Keratinocyte (primary cell): ENCODE data around the gene CNTF.

ENCODE experiments used
- EZH2 ChIP-seq: IDR thresholded peaks from one replicate; pipeline ENCODE4 v1.6.1; 2012; ENCODE audit warnings: inconsistent platforms, mild to moderate bottlenecking, low read length, moderate library complexity
- TF ChIP-seq, protein P1 (sequence below), 3 experiments: IDR thresholded peaks in 1 of 3; conservative IDR thresholded peaks in 1 of 3; optimal IDR thresholded peaks in 1 of 3; 2 replicates in 2 of 3; 3 replicates in 1 of 3; pipeline versions ENCODE3 to v1.5.1; 2011; ENCODE audit warnings: low read length in 3 of 3, mild to moderate bottlenecking in 3 of 3, moderate library complexity in 2 of 3, control low read depth in 1 of 3, inconsistent platforms in 1 of 3; ENCODE audit not compliant: insufficient read depth in 2 of 3; ENCODE audit errors: extremely low read depth in 1 of 3

DNA sequence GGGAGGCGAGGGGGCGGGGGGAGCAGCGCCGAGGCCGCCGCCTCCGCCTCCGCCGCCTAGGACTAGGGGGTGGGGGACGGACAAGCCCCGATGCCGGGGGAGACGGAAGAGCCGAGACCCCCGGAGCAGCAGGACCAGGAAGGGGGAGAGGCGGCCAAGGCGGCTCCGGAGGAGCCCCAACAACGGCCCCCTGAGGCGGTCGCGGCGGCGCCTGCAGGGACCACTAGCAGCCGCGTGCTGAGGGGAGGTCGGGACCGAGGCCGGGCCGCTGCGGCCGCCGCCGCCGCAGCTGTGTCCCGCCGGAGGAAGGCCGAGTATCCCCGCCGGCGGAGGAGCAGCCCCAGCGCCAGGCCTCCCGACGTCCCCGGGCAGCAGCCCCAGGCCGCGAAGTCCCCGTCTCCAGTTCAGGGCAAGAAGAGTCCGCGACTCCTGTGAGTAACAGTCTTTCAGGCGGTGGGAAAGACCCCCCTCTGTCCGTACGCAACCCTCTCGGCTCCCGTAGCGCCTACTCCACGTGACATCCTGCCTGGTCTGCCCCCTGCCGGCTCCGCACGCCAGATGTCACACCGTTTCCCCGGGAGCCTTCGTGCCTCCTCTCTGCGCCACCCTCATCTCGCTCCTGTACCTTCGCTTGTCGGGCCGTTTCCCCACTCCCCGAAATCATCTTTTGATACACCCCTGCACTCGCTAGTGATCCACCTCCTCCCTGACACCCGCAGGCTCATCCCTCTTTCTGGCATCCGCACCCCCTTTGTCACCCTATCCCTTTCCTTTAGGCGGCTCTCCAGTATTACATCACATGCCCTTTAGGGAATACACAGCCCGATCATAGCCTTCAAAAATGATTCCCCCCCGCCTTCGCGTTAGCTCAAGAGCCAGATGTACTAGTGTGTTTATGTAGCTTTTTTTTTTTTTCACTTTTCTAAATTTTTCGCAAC is 43.0 kb upstream of the CNTF start:
- TF ChIP-seq, protein P1, sequence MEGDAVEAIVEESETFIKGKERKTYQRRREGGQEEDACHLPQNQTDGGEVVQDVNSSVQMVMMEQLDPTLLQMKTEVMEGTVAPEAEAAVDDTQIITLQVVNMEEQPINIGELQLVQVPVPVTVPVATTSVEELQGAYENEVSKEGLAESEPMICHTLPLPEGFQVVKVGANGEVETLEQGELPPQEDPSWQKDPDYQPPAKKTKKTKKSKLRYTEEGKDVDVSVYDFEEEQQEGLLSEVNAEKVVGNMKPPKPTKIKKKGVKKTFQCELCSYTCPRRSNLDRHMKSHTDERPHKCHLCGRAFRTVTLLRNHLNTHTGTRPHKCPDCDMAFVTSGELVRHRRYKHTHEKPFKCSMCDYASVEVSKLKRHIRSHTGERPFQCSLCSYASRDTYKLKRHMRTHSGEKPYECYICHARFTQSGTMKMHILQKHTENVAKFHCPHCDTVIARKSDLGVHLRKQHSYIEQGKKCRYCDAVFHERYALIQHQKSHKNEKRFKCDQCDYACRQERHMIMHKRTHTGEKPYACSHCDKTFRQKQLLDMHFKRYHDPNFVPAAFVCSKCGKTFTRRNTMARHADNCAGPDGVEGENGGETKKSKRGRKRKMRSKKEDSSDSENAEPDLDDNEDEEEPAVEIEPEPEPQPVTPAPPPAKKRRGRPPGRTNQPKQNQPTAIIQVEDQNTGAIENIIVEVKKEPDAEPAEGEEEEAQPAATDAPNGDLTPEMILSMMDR (optimal IDR thresholded peaks at IDR 0.05 in 1 of 3, IDR thresholded peaks at IDR 0.05 in 1 of 3, conservative IDR thresholded peaks at IDR 0.05 in 1 of 3; ENCODE audit: extremely low read depth in 1 of 3, insufficient read depth in 2 of 3, low read length in 3 of 3) = peak; percentile 84 to 96 (median 90)
- no peak for TF ChIP-seq EZH2
